ENCODE data around the gene LDLRAD4.

LDLRAD4 gene

DNA sequence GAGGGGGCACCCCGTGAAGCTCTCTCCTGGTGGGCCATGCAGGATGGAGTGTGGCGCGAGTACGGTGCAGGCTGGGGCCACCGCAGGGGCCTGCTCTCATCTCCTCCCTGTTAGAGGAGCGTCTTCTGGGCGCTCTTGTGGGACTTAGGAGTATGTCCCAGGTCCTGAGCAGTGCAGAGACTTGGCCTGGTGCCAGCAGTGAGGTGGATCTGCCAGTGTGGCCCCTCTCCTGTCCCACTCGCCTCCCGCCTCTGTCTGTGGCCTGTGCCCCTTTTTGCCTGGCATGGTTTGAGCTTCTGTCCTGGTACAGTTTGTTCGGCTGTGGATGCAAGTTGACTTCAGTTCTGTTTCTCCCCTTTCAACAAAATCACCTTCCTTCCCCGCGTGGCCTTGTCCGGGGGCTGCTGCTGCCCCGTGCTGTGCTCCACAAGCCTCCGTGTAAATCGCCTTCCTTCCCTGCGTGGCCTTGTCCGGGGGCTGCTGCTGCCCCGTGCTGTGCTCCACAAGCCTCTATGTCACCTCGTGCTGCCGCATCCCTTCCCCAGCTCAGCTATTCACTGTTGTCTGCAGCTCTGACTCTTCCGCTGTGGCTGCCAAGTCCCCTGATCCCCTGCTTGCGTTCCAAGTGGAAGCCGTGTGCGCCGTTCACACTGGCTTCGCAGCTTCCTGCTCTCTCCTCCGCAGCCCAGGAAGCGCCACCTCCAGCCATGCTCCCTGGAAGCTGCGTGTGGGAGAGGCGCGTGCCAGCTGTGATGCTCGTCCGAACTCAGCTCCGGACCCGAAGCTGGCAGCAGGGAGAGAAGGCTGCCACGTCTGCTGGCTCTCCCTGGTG is 13.7 kb downstream of the LDLRAD4 start:
- DNase-seq = no peak

GRCh38 chr18:13232971-13233786 is 14.6 kb downstream of the LDLRAD4 start:
- DNase-seq = no peak

- DNase-seq = no peak
Measured at GRCh38 chr18:13233787-13234783, 15.5 kb downstream of the LDLRAD4 start.

DNA sequence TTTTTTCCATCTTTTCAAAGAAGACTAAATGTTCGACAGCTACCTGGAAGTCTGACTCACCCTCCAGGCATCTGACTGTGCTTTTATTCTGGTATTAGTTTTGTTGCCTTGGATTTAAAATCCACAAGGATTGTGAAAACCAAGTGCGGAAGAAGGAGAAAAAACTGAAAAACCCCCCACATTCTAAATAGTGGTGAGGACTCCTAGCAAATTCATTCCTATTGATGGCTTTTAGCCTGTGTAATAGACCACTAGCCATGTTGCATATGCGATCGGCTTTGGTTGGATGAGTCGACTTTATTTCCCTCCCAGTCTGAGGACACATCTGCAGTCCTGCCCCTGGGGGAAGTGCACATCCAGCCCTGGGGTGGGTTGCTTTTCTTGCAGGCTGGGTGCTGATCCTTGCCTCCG is 16.9 kb downstream of the LDLRAD4 start:
- DNase-seq = no peak

DNA sequence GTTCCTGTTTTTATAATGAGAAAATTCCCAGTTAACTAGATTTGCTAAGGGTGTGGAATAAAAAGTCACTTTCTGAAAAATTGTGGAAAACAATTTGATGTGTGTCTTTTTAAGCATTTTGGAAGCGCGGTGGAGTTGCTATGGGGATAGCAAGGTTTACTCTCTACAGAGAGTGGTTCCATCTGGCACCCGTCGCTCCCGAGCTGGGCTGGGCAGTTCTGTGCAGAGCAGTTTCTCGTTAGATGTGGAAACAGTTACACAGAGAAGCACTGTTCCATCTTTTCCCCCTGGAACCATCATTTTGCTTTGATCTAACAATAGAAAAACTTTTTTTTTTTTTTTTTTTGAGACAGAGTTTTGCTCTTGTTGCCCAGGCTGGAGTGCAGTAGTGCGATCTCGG is 17.4 kb downstream of the LDLRAD4 start:
- DNase-seq = no peak

DNA sequence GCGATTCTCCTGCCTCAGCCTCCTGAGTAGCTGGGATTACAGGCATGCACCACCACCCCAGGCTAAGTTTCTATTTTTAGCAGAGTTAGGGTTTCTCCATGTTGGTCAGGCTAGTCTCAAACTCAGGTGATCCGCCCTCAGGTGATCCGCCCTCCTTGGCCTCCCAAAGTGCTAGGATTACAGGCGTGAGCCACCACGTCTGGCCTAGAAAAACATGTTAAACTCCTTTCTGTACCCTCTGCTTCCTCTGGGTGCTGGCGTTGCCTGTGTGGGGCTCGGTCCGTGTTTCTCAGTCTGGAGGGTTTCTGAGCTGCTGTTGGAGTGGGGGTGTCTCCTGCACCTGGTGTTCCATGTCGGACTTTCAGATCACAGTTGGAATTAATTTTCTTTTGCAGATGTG is 17.9 kb downstream of the LDLRAD4 start:
- no peak for DNase-seq

DNA sequence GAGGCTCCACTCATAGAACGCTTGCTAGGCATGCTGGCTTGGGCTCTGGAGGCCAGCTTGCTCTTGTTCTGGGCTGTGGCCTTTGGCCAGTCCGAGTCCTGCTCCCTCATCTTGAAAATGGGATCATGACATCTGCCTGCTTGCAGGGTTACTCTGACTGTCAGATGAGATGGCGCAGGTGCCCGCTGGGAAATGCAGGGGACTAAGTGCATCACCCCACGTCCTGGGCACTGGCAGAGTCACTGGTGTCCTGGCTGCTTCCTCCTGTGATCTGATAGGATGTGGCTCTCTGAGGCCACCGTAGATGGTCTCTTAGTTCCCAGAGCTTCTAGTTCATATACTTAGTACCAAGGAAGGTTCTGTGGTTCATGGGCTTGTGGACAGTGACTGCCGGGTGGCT is 18.5 kb downstream of the LDLRAD4 start:
- no peak for DNase-seq

DNA sequence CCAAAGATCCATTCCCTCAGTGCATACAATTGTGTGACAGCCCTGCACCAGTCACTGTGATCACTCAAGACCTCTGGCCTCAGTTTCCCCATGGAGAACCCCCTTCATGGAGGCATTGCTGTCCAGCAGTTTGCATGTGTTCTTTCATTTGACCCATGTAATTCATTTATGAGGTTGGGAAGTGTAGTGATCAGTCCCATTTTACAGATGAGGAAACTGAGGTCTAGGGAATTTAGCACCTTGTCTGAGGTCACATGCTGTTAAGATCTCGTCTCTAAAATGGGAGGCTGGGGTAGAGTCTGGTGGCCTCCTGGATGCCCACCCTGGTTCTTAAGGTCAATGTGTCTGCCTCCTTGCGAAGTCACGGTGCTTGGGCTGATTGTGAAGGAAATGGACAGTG is 19.1 kb downstream of the LDLRAD4 start:
- DNase-seq = no peak

GRCh38 chr18:13239171-13239956 is 20.8 kb downstream of the LDLRAD4 start:
- no peak for DNase-seq

DNA sequence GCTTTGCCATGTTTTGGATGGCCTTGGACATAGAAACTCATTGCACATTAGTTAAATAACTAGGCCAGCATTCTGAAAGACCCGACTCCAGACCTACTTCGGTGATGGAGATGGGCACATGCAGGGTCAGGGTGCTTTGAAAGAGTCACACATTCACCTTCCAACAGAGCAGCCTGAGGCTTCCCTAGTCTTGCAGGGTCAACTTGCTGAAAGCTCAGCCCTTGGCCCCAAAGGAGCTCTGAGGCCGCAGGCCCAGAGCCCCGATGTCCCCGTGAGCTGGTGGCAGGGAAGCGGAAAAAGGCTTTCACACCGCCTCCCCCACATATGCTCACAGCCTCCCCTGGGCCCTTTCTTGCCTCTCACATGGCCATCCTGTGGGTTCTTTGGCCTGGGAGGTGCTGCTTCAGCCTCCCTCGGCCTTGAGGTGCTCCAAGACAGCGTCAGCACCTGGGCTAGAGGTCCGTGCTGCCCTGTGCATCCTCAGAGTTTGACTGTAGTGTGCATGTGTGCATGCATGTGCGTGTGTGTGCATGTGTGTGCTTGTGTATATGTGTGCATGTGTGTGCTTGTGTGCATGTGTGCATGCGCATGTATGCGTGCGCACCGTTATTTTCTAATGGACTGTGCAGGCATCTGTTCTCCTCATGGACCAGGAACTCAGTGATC is 21.6 kb downstream of the LDLRAD4 start:
- DNase-seq = no peak

GRCh38 chr18:13241083-13241892 is 22.7 kb downstream of the LDLRAD4 start:
- DNase-seq = no peak

DNA sequence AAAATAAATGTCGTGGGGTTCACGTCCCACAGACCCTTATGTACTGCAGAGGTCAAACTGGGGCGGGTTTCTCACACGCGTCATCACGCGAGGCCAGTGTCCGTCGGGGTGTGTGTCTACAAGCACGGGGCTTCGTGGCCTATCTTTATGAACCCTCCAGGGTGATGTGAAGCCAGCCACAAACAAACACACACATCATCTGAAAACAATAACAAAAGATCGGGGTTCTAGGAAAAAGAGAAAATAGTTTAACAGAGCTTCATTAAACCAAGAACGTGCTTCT is 23.3 kb downstream of the LDLRAD4 start:
- DNase-seq = no peak

- no peak for DNase-seq
Measured at GRCh38 chr18:13242797-13243196, 24.2 kb downstream of the LDLRAD4 start.

- DNase-seq = no peak
Measured at GRCh38 chr18:13243363-13243762, 24.8 kb downstream of the LDLRAD4 start.

DNA sequence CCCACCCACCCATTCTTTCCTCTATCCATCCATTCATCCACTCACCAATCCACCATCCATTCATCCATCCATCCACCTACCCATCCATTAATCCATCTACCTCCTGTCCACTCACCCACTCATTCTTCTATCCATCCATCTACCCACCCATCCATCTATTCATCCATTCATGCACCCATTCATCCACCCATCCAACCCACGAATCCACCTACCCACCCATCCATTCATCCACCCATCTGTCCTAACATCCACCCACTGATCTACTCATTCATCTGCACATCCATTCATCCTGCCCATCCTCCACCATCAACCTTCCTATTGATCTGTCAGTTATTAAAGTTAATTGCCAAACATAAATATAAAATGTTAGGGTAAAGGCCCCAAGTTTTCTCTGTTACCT is 25.6 kb downstream of the LDLRAD4 start:
- DNase-seq = no peak

GRCh38 chr18:13245481-13246000 is 27.0 kb downstream of the LDLRAD4 start:
- DNase-seq = no peak

DNA sequence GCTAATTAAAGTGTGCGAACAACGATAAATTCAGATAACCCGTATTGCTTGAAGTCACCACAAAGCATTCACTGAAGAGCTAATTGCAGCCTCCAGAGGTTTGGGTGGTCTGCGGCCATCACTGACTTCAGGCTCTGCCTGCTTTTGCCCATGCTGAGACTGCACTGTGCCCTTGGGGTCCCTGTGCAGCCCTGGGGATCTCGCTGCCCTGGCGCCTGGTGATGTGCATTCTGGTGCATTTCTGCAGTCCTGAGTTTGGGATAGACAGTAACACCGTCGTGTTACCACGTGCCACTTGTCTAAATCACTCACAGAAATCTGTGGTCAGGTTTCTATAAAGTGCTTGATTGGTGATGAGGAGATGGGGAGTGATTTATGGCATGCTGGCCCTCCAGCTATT is 27.6 kb downstream of the LDLRAD4 start:
- DNase-seq = no peak

- DNase-seq = no peak
Measured at GRCh38 chr18:13246591-13246990, 28.0 kb downstream of the LDLRAD4 start.

- DNase-seq = no peak
Measured at GRCh38 chr18:13247506-13247905, 28.9 kb downstream of the LDLRAD4 start.

- DNase-seq = no peak
Measured at GRCh38 chr18:13252686-13253410, 34.3 kb downstream of the LDLRAD4 start.
